KMS-11 (cell line): Measurements from ENCODE around the gene IGFL1.
"Not testable (repeated sequence)": the region's sequence is repeated elsewhere in the genome, so short reads cannot be mapped to it uniquely, and the experiment has no call there.

ENCODE experiments used
- H2AFZ ChIP-seq: fragments of 200-600 bp; sonication (generic); 2 replicates; pipeline ENCODE4 v1.6.1; 2016; ENCODE audit warnings: antibody characterized with exemption, mixed run types, low read depth
- H3K27ac ChIP-seq: fragments of 200-600 bp; sonication (generic); 2 replicates; pipeline ENCODE4 v1.6.1; 2016; ENCODE audit warnings: mild to moderate bottlenecking, mixed run types
- H3K27me3 ChIP-seq: fragments of 200-600 bp; sonication (generic); 2 replicates; pipeline ENCODE4 v1.6.1; 2017; ENCODE audit warnings: mild to moderate bottlenecking, low read depth, mixed run types, moderate library complexity; ENCODE audit not compliant: insufficient read depth
- H3K36me3 ChIP-seq: fragments of 200-600 bp; sonication (generic); 2 replicates; pipeline ENCODE4 v1.6.1; 2017; ENCODE audit warnings: mild to moderate bottlenecking, mixed run types; ENCODE audit not compliant: insufficient read depth
- H3K4me1 ChIP-seq: fragments of 200-600 bp; sonication (generic); 2 replicates; pipeline ENCODE4 v1.6.1; 2016; ENCODE audit warnings: mild to moderate bottlenecking, low read depth, mixed run types; ENCODE audit not compliant: poor library complexity, severe bottlenecking
- H3K4me2 ChIP-seq: fragments of 200-600 bp; sonication (generic); 2 replicates; pipeline ENCODE4 v1.7.0; 2016; ENCODE audit warnings: mild to moderate bottlenecking, mixed run types
- H3K4me3 ChIP-seq: fragments of 200-600 bp; sonication (generic); IDR thresholded peaks from 2 replicates; pipeline ENCODE4 v1.6.1; 2017; ENCODE audit warnings: low read depth, low read length, mixed read lengths; ENCODE audit not compliant: insufficient read depth
- H3K79me2 ChIP-seq: fragments of 200-600 bp; sonication (generic); 2 replicates; pipeline ENCODE4 v1.6.1; 2016; ENCODE audit warnings: low read depth, mixed run types; ENCODE audit not compliant: insufficient read depth
- H3K9ac ChIP-seq: fragments of 200-600 bp; sonication (generic); 2 replicates; pipeline ENCODE4 v1.6.1; 2016; ENCODE audit warnings: mild to moderate bottlenecking, mixed run types
- H4K20me1 ChIP-seq: fragments of 200-600 bp; sonication (generic); 2 replicates; pipeline ENCODE4 v1.6.1; 2016; ENCODE audit warnings: mild to moderate bottlenecking, mixed run types; ENCODE audit not compliant: insufficient read depth
- TF ChIP-seq, protein P1 (sequence below): fragments of 200-600 bp; sonication (generic); conservative IDR thresholded peaks from 2 replicates; pipeline ENCODE4 v1.6.1; 2017; ENCODE audit warnings: low read depth, mild to moderate bottlenecking, antibody characterized with exemption, low read length, moderate library complexity, mixed read lengths

Gene IGFL1

DNA sequence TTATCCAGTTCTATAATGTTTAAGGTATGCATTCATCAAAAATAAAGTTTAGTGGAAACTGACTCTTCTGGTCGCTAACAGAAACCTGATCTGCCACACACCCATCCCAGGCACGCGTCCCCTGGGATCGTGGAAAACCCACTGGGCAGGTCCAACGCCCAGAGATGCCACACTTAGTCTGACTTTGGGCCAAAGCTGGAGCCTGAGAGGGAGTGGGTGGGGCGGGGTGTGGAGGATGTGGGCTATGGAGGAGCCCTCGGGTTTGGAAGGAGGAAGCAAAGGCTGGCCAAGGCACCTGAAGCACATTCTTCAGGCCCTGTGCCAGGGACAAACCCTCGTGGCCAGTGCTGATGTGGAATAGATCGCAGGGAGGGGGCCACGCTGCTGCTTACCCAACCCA lies 2.5 kb downstream of the IGFL1 start:
- H3K27ac ChIP-seq: no peak overlapping the region
- no peak overlapping the region for H3K4me2 ChIP-seq
- TF ChIP-seq, protein P1, sequence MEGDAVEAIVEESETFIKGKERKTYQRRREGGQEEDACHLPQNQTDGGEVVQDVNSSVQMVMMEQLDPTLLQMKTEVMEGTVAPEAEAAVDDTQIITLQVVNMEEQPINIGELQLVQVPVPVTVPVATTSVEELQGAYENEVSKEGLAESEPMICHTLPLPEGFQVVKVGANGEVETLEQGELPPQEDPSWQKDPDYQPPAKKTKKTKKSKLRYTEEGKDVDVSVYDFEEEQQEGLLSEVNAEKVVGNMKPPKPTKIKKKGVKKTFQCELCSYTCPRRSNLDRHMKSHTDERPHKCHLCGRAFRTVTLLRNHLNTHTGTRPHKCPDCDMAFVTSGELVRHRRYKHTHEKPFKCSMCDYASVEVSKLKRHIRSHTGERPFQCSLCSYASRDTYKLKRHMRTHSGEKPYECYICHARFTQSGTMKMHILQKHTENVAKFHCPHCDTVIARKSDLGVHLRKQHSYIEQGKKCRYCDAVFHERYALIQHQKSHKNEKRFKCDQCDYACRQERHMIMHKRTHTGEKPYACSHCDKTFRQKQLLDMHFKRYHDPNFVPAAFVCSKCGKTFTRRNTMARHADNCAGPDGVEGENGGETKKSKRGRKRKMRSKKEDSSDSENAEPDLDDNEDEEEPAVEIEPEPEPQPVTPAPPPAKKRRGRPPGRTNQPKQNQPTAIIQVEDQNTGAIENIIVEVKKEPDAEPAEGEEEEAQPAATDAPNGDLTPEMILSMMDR: no peak

DNA sequence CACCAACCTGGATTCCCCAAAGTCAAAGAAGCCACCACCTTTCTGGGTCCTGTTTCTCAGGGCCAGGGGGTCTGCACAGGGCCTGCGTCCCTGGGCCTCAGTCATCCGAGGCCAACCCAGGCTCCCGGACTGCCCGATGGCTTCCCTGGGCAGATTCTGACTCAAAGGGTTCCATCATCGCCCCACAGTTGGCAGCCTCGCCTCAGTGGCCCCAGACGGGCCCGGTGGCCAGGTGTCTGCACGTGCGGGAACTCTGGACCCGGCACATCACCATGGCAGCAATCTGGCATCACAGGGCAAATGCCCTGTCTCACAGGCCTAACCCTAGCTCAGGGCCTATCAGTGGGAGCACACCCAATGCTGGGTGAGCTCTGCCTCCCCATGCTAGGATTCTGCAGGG lies 2.9 kb downstream of the IGFL1 start:
- TF ChIP-seq, protein P1: no peak
- Histone ChIP-seq H3K79me2 (no peaks in the 10 kb centered on the region), H3K27ac (no peak overlapping the region), H3K9ac (no peak overlapping the region), H3K4me1 (no peaks in the 10 kb centered on the region), H3K27me3 (peaks cover 68% of the 10 kb centered on the region), H2AFZ (no peak overlapping the region), H3K4me2 (no peak overlapping the region), H4K20me1 (no peaks in the 10 kb centered on the region), H3K36me3 (no peaks in the 10 kb centered on the region), H3K4me3 (no peak overlapping the region)

More for the DNA sequence above, 2.5 kb downstream of the IGFL1 start:
- H3K27me3 ChIP-seq: peaks cover 68% of the 10 kb centered on the region
- H4K20me1 ChIP-seq: no peaks in the 10 kb centered on the region
- no peaks in the 10 kb centered on the region for H3K36me3 ChIP-seq
- no peak overlapping the region for H3K9ac ChIP-seq
- H3K79me2 ChIP-seq: no peaks in the 10 kb centered on the region
- no peak overlapping the region for H2AFZ ChIP-seq
- H3K4me3 ChIP-seq: no peak overlapping the region
- no peaks in the 10 kb centered on the region for H3K4me1 ChIP-seq

DNA sequence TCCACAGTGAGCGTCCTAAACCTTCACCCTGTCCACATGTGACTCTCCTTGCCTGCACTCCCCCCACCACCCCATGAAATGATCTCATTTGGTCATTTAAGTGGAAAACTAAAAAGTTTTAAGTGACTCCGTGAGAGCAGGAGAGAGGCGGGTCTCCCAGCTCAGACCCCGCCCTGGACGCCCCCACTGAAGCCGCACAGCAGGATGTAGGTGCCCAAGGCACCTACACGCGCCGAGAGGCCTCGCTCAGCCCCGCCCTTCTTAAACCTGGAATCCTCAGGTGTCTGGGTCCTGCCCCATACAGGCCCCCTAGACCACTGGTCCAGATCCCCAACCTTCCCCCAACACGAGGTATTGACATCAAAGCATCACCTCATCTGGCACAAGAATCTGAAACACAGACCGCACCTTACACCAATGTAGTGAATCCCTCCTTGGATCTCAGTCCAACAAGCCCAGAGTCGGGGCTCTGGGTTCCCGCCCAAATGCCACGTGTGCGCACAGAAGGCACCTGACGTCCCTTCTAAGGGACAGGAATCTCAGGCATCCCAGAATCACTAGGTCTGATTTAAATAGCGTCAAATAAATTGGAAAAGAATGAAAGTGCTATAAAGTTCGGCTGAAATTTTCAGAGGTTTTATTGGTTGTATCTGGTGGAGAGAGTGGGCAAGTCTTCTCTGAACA lies 3.5 kb downstream of the IGFL1 start:
- peaks cover 68% of the 10 kb centered on the region for H3K27me3 ChIP-seq
- TF ChIP-seq, protein P1: no peak

DNA sequence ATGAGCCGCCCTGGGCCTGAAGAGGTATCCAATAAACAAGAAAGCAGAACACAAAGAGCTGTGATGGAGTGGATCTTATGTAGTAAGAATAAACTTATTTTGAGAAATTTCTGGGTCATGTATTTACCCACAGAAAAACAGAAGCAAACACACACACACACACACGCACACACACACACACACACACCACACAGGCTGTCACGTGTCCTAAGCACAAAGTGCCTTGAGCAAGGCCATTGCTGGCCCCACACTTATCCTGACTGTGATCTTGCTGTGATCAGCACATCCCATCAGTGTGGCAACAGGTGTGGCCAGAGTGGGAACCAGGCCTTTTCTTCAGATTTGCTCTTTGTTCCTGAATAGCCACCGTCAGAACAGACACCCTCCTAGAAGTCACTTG lies 4.3 kb downstream of the IGFL1 start:
- H3K27me3 ChIP-seq: peaks cover 68% of the 10 kb centered on the region
- not testable (repeated sequence) for H3K4me1 ChIP-seq, H4K20me1 ChIP-seq, H2AFZ ChIP-seq, H3K36me3 ChIP-seq, H3K27ac ChIP-seq, H3K4me2 ChIP-seq, H3K79me2 ChIP-seq, H3K4me3 ChIP-seq, H3K9ac ChIP-seq

More for the DNA sequence above, 3.5 kb downstream of the IGFL1 start:
- no peak overlapping the region for H3K4me3 ChIP-seq
- no peaks in the 10 kb centered on the region for H3K4me1 ChIP-seq
- no peaks in the 10 kb centered on the region for H3K79me2 ChIP-seq
- H3K36me3 ChIP-seq: no peaks in the 10 kb centered on the region
- H3K4me2 ChIP-seq: no peak overlapping the region
- no peak overlapping the region for H3K9ac ChIP-seq
- H4K20me1 ChIP-seq: no peaks in the 10 kb centered on the region
- H2AFZ ChIP-seq: no peak overlapping the region
- no peak overlapping the region for H3K27ac ChIP-seq

DNA sequence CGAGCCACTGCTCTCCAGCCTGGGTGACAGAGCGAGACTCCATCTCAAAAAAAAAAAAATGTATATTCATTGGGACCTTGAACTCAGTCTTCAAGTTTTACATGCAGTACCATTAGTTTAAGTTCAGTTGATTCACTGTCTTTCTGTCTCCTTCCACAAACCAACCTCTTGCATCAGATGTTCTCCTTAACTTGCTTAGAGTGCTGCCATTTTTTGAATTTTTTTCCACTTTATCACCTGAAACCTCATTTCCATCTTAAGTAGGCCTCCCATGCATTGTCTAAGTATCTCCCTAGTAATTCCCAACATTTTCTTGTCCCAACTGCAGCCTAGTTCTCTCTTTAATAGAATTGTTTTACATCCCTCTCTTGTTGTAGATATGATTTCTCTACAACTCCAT lies 8.6 kb downstream of the IGFL1 start:
- H3K27ac ChIP-seq, H3K4me3 ChIP-seq, H4K20me1 ChIP-seq, H3K9ac ChIP-seq, H3K79me2 ChIP-seq, H3K36me3 ChIP-seq, H3K4me1 ChIP-seq, H2AFZ ChIP-seq, H3K4me2 ChIP-seq: not testable (repeated sequence)
- peaks cover 63% of the 10 kb centered on the region for H3K27me3 ChIP-seq
